ENCODE data around the gene MTF1. TPM values are rescaled to one million over a fixed set of nuclear protein-coding genes. Genes with fewer than 3 reads are reported as not detected.

MTF1 gene
- total and polyA plus RNA-seq, 2 donors (not counting 1 experiment from before 2014, with no cell fraction given): 4.5 to 8.4 TPM

- H3K4me2 ChIP-seq (ENCODE audit: extremely low read depth, insufficient read depth, low read length): no peak overlapping the region
Observed at GRCh38 chr1:37884145-37884544, 24.8 kb upstream of the MTF1 start.

DNA sequence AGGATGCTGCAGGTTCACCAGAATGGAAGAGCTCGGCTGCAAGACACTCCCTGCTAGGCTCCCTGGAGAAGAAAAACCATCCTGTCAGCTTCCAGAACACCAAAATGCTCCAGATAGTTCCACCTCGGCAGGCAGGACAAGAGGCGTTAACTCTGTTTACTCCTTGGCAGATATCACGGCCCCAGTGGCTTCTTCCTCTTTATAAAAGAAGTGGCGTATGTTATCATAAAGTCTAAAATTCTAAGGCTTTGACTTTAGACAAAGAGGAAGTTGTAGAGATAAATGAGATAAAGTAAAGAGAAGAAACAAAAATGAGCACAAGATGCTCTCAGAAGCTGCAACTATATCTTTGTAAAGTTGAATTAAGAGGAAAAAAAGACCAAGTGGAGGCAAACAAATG, 24.3 kb upstream of the MTF1 start:
- H3K9me3 ChIP-seq (ENCODE audit: control insufficient read depth, insufficient read depth, low read depth, low read length): no peaks in the 10 kb centered on the region
- H3K79me2 ChIP-seq (ENCODE audit: control insufficient read depth, insufficient read depth, low read length): no peaks in the 10 kb centered on the region
- no peak overlapping the region for H3K4me2 ChIP-seq (ENCODE audit: extremely low read depth, insufficient read depth, low read length)
- H3K4me1 ChIP-seq (ENCODE audit: control insufficient read depth, extremely low read depth, insufficient read depth, low read length): no peaks in the 10 kb centered on the region
- peaks cover 10% of the 10 kb centered on the region for H3K36me3 ChIP-seq (ENCODE audit: control insufficient read depth, insufficient read depth, low read length)
- no peak overlapping the region for H3K4me3 ChIP-seq (replicated peaks in 1 of 4; ENCODE audit: control extremely low read depth in 1 of 4, insufficient read depth in 1 of 4, low read depth in 3 of 4, low read length in 4 of 4)
- DNase-seq (ENCODE audit: low read depth in 2 of 2): no peak
- TF ChIP-seq EZH2 (IDR thresholded peaks at IDR 0.05; ENCODE audit: low read length, missing control alignments) (no peak), CTCF (conservative IDR thresholded peaks at IDR 0.05 in 1 of 2, IDR thresholded peaks at IDR 0.05 in 1 of 2; ENCODE audit: low read depth in 1 of 2, low read length in 2 of 2) (no peak)
- no peaks in the 10 kb centered on the region for H3K27me3 ChIP-seq (ENCODE audit: control insufficient read depth, insufficient read depth, low read length)
- H3K9ac ChIP-seq (ENCODE audit: insufficient read depth, low read length): no peak overlapping the region
- no peaks in the 10 kb centered on the region for H4K20me1 ChIP-seq (ENCODE audit: control insufficient read depth, extremely low read depth, insufficient read depth, low read length)
- no peak overlapping the region for H2AFZ ChIP-seq (ENCODE audit: low read length)
- H3K27ac ChIP-seq (ENCODE audit: insufficient read depth, low read length): no peak overlapping the region

More at GRCh38 chr1:37884145-37884544, 24.8 kb upstream of the MTF1 start:
- Histone ChIP-seq H3K27me3 (ENCODE audit: control insufficient read depth, insufficient read depth, low read length) (no peaks in the 10 kb centered on the region), H3K4me3 (replicated peaks in 1 of 4; ENCODE audit: control extremely low read depth in 1 of 4, insufficient read depth in 1 of 4, low read depth in 3 of 4, low read length in 4 of 4) (no peak overlapping the region), H3K9me3 (ENCODE audit: control insufficient read depth, insufficient read depth, low read depth, low read length) (no peaks in the 10 kb centered on the region), H3K27ac (ENCODE audit: insufficient read depth, low read length) (no peak overlapping the region), H3K79me2 (ENCODE audit: control insufficient read depth, insufficient read depth, low read length) (no peaks in the 10 kb centered on the region), H3K4me1 (ENCODE audit: control insufficient read depth, extremely low read depth, insufficient read depth, low read length) (no peaks in the 10 kb centered on the region), H4K20me1 (ENCODE audit: control insufficient read depth, extremely low read depth, insufficient read depth, low read length) (no peaks in the 10 kb centered on the region), H2AFZ (ENCODE audit: low read length) (no peak overlapping the region), H3K36me3 (ENCODE audit: control insufficient read depth, insufficient read depth, low read length) (peaks cover 10% of the 10 kb centered on the region), H3K9ac (ENCODE audit: insufficient read depth, low read length) (no peak overlapping the region)
- no peak for TF ChIP-seq EZH2 (IDR thresholded peaks at IDR 0.05; ENCODE audit: low read length, missing control alignments)
- TF ChIP-seq CTCF (conservative IDR thresholded peaks at IDR 0.05 in 1 of 2, IDR thresholded peaks at IDR 0.05 in 1 of 2; ENCODE audit: low read depth in 1 of 2, low read length in 2 of 2): no peak
- DNase-seq (ENCODE audit: low read depth in 2 of 2): no peak

DNA sequence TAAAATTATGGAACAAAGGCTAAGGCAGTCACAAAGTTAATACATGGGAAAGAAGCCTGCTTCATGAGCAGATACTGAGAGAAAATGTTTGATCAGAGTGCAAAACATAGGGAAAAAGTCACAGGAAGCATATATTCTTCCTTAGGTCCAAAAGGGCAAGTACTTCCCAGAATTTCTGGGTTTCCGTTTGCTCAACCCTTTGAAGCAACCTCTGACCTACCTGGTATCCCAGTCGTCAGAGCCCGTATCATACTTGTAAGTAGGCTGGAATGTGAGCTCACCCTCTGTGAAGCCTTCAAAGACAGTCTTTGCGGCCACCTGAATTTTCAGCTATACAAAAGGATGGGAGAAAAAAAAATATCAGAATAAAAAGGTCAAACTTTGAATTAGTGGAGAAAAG, 20.5 kb upstream of the MTF1 start:
- H3K4me2 ChIP-seq (ENCODE audit: extremely low read depth, insufficient read depth, low read length): no peak overlapping the region
- H4K20me1 ChIP-seq (ENCODE audit: control insufficient read depth, extremely low read depth, insufficient read depth, low read length): no peaks in the 10 kb centered on the region
- no peaks in the 10 kb centered on the region for H3K79me2 ChIP-seq (ENCODE audit: control insufficient read depth, insufficient read depth, low read length)
- no peaks in the 10 kb centered on the region for H3K4me1 ChIP-seq (ENCODE audit: control insufficient read depth, extremely low read depth, insufficient read depth, low read length)
- H3K27ac ChIP-seq (ENCODE audit: insufficient read depth, low read length): no peak overlapping the region
- no peak for TF ChIP-seq EZH2 (IDR thresholded peaks at IDR 0.05; ENCODE audit: low read length, missing control alignments)
- no peak for TF ChIP-seq CTCF (conservative IDR thresholded peaks at IDR 0.05 in 1 of 2, IDR thresholded peaks at IDR 0.05 in 1 of 2; ENCODE audit: low read depth in 1 of 2, low read length in 2 of 2)
- H3K27me3 ChIP-seq (ENCODE audit: control insufficient read depth, insufficient read depth, low read length): no peaks in the 10 kb centered on the region
- H3K9me3 ChIP-seq (ENCODE audit: control insufficient read depth, insufficient read depth, low read depth, low read length): no peaks in the 10 kb centered on the region
- H3K4me3 ChIP-seq (replicated peaks in 1 of 4; ENCODE audit: control extremely low read depth in 1 of 4, insufficient read depth in 1 of 4, low read depth in 3 of 4, low read length in 4 of 4): no peak overlapping the region
- H2AFZ ChIP-seq (ENCODE audit: low read length): no peak overlapping the region
- DNase-seq (ENCODE audit: low read depth in 2 of 2): no peak
- H3K9ac ChIP-seq (ENCODE audit: insufficient read depth, low read length): no peak overlapping the region
- peaks cover 7% of the 10 kb centered on the region for H3K36me3 ChIP-seq (ENCODE audit: control insufficient read depth, insufficient read depth, low read length)

All from fibroblast of lung (primary cell).